SK-N-SH treated with all-trans-retinoic acid at 6 μM for 48 hours (cell line): ENCODE results near the gene PIEZO1.

Experiments
- ATAC-seq: fragments of 200-7000 bp; cut with Tn5 transposase; 3 replicates; pipeline ENCODE4 v1.9.1; 2020; ENCODE audit warnings: mild to moderate bottlenecking, moderate library complexity
- ARNTL ChIP-seq: fragments of 450-650 bp; formaldehyde crosslinking; IDR thresholded peaks from 2 replicates; pipeline ENCODE4 v1.5.0; 2020; ENCODE audit warnings: low read depth, mild to moderate bottlenecking, moderate library complexity, borderline replicate concordance
- BACH2 ChIP-seq: fragments of 250-450 bp; sonication (Bioruptor Pico); IDR thresholded peaks from 2 replicates; pipeline ENCODE4 v1.9.0; 2021; ENCODE audit warnings: mild to moderate bottlenecking, borderline replicate concordance
- CSDC2 ChIP-seq: fragments of 250-450 bp; sonication (Bioruptor Pico); IDR thresholded peaks from 2 replicates; pipeline ENCODE4 v1.5.0; 2020; ENCODE audit warnings: mild to moderate bottlenecking, moderate library complexity
- ESRRG ChIP-seq: fragments of 250-450 bp; sonication (Bioruptor Pico); IDR thresholded peaks from 2 replicates; pipeline ENCODE4 v1.6.1; 2021; ENCODE audit warnings: mild to moderate bottlenecking
- GLIS3 ChIP-seq: fragments of 250-450 bp; sonication (Bioruptor Pico); IDR thresholded peaks from 2 replicates; pipeline ENCODE4 v1.5.0; 2020; ENCODE audit warnings: mild to moderate bottlenecking, moderate library complexity
- ISL1 ChIP-seq: fragments of 250-450 bp; sonication (Bioruptor Pico); IDR thresholded peaks from 2 replicates; pipeline ENCODE4 v2.1.2; 2022; ENCODE audit warnings: mild to moderate bottlenecking, moderate library complexity
- OSR1 ChIP-seq: fragments of 250-450 bp; sonication (Bioruptor Pico); IDR thresholded peaks from 2 replicates; pipeline ENCODE4 v1.8.0; 2022; ENCODE audit warnings: moderate library complexity, mild to moderate bottlenecking, inconsistent platforms
- PPARA ChIP-seq: fragments of 250-450 bp; sonication (Bioruptor Pico); IDR thresholded peaks from 2 replicates; pipeline ENCODE4 v1.5.0; 2020; ENCODE audit warnings: mild to moderate bottlenecking, borderline replicate concordance
- RARB ChIP-seq: fragments of 250-450 bp; sonication (Bioruptor Pico); IDR thresholded peaks from 2 replicates; pipeline ENCODE4 v1.8.0; 2021; ENCODE audit warnings: mild to moderate bottlenecking, moderate library complexity
- SNAI2 ChIP-seq: fragments of 250-450 bp; sonication (Bioruptor Pico); IDR thresholded peaks from 2 replicates; pipeline ENCODE4 v1.5.0; 2020; ENCODE audit warnings: mild to moderate bottlenecking, moderate library complexity
- TCF4 ChIP-seq: fragments of 250-450 bp; sonication (Bioruptor Pico); IDR thresholded peaks from 2 replicates; pipeline ENCODE4 v1.8.0; 2021; ENCODE audit warnings: mild to moderate bottlenecking, moderate library complexity, borderline replicate concordance
- TOX ChIP-seq: fragments of 250-450 bp; sonication (Bioruptor Pico); IDR thresholded peaks from 2 replicates; pipeline ENCODE4 v1.8.0; 2021; ENCODE audit warnings: mild to moderate bottlenecking, moderate library complexity, borderline replicate concordance
- ZC3H10 ChIP-seq: fragments of 250-450 bp; sonication (Bioruptor Pico); IDR thresholded peaks from 2 replicates; pipeline ENCODE4 v1.5.1; 2021; ENCODE audit warnings: mild to moderate bottlenecking, moderate library complexity
- ZFP3 ChIP-seq: fragments of 250-450 bp; sonication (Bioruptor Pico); IDR thresholded peaks from 2 replicates; pipeline ENCODE4 v1.5.0; 2020; ENCODE audit warnings: mild to moderate bottlenecking, moderate library complexity
- ZFP30 ChIP-seq: fragments of 450-650 bp; formaldehyde crosslinking; IDR thresholded peaks from 2 replicates; pipeline ENCODE4 v1.5.0; 2022; ENCODE audit warnings: mild to moderate bottlenecking, moderate library complexity
- ZNF565 ChIP-seq: fragments of 450-650 bp; formaldehyde crosslinking; conservative IDR thresholded peaks from 2 replicates; pipeline ENCODE4 v1.5.0; 2020; ENCODE audit warnings: low read depth, mild to moderate bottlenecking, moderate library complexity
- TF ChIP-seq, protein P1 (sequence below): fragments of 250-450 bp; sonication (Bioruptor Pico); IDR thresholded peaks from 2 replicates; pipeline ENCODE4 v1.5.1; 2020; ENCODE audit warnings: low read depth, mild to moderate bottlenecking, moderate library complexity
- TF ChIP-seq, protein P2 (sequence below): fragments of 250-450 bp; sonication (Bioruptor Pico); IDR thresholded peaks from 2 replicates; pipeline ENCODE4 v1.8.0; 2020; ENCODE audit warnings: mild to moderate bottlenecking, moderate library complexity, borderline replicate concordance
- TF ChIP-seq, protein P3 (sequence below): fragments of 250-450 bp; sonication (Bioruptor Pico); IDR thresholded peaks from 2 replicates; pipeline ENCODE4 v1.8.0; 2021; ENCODE audit warnings: low read depth, mild to moderate bottlenecking, moderate library complexity, borderline replicate concordance
- TF ChIP-seq, protein P4 (sequence below): fragments of 250-450 bp; sonication (Bioruptor Pico); IDR thresholded peaks from 2 replicates; pipeline ENCODE4 v1.5.0; 2020; ENCODE audit warnings: mild to moderate bottlenecking, moderate library complexity
- TF ChIP-seq, protein P5 (sequence below): fragments of 250-450 bp; sonication (Bioruptor Pico); IDR thresholded peaks from 2 replicates; pipeline ENCODE4 v1.5.1; 2021; ENCODE audit warnings: mild to moderate bottlenecking, moderate library complexity

The PIEZO1 gene

DNA sequence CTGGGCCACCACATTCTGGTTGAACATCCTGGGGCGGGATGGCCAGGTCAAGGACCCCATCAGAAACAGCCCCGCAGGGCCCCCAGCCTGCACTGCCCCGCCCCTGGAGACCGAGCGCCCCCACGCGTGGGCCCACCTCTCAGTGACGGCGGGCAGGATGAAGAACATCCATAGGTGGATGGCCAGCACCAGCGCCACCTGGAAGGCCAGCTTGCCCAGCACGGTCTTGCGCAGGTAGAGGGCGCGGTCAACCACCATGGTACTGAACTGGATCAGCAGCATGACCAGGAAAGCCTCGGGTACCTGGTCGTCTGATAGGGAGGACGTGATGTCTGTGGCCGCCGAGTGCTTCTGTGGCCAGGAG is 65.1 kb downstream of the PIEZO1 start (continued):
- no peak for TF ChIP-seq ZFP3 (CRISPR knock-in tag)

DNA sequence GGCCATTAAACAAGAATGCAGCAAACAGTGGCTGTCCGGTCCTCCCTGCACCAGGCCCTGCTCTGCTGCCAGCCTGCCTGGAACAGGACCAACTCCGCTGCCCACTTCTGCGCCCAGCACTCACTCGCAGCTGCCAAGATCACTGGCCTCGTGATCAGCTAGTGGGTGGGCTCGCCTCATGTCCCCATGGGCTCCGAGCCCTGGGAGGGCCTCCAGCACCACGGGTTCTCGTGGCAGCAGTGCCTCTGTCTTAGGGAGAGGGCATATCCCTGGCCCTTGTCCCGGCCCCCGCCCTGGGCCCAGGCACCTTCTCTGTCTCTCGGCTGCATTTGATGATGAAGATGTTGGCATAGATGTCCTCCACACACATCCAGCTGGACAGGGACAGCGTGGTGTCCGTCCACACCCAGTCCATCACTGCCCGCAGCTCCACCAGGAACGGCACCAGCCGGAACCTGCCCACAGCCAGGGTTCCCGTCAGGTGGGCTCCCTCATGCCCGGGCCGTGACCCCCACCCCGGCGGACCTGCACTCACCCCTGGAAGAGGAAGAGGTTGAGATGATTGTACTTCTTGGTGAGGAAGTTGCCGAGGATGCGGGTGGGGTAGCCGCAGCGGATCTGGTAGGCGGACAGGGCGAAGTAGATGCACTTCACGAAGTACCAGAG is 65.6 kb downstream of the PIEZO1 start:
- TF ChIP-seq, protein P1, sequence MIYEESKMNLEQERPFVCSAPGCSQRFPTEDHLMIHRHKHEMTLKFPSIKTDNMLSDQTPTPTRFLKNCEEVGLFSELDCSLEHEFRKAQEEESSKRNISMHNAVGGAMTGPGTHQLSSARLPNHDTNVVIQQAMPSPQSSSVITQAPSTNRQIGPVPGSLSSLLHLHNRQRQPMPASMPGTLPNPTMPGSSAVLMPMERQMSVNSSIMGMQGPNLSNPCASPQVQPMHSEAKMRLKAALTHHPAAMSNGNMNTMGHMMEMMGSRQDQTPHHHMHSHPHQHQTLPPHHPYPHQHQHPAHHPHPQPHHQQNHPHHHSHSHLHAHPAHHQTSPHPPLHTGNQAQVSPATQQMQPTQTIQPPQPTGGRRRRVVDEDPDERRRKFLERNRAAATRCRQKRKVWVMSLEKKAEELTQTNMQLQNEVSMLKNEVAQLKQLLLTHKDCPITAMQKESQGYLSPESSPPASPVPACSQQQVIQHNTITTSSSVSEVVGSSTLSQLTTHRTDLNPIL (CRISPR knock-in tag): no peak
- TF ChIP-seq ZNF565 (CRISPR knock-in tag): no peak
- no peak for TF ChIP-seq ZC3H10 (CRISPR knock-in tag)
- TF ChIP-seq ZFP3 (CRISPR knock-in tag): no peak
- TF ChIP-seq SNAI2 (CRISPR knock-in tag): no peak
- no peak for TF ChIP-seq GLIS3
- no peak for TF ChIP-seq ESRRG (CRISPR knock-in tag)
- TF ChIP-seq, all 23 proteins: peak for 0
- ATAC-seq: no peak

DNA sequence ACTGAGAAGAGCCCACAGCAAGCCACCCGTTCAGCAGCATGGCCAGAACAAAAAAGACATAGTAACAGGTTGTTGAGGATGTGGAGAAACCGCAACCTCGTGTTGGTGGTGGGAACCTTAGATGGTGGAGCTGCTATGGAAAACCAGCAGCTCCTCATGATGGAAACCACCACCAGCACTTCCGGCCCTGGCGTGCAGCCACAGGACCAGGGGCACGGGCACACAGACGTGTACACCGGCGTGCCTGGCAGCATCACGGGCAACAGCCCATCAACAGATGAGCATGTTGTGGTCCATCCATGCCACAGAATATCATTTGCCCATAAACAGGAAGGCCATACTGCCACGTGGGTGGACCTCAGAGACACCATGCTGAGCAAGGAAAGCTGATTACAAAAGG is 66.8 kb downstream of the PIEZO1 start:
- no peak for ATAC-seq
- TF ChIP-seq ZNF565 (CRISPR knock-in tag): no peak
- TF ChIP-seq, protein P2, sequence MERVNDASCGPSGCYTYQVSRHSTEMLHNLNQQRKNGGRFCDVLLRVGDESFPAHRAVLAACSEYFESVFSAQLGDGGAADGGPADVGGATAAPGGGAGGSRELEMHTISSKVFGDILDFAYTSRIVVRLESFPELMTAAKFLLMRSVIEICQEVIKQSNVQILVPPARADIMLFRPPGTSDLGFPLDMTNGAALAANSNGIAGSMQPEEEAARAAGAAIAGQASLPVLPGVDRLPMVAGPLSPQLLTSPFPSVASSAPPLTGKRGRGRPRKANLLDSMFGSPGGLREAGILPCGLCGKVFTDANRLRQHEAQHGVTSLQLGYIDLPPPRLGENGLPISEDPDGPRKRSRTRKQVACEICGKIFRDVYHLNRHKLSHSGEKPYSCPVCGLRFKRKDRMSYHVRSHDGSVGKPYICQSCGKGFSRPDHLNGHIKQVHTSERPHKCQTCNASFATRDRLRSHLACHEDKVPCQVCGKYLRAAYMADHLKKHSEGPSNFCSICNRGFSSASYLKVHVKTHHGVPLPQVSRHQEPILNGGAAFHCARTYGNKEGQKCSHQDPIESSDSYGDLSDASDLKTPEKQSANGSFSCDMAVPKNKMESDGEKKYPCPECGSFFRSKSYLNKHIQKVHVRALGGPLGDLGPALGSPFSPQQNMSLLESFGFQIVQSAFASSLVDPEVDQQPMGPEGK: no peak
- TF ChIP-seq, protein P3, sequence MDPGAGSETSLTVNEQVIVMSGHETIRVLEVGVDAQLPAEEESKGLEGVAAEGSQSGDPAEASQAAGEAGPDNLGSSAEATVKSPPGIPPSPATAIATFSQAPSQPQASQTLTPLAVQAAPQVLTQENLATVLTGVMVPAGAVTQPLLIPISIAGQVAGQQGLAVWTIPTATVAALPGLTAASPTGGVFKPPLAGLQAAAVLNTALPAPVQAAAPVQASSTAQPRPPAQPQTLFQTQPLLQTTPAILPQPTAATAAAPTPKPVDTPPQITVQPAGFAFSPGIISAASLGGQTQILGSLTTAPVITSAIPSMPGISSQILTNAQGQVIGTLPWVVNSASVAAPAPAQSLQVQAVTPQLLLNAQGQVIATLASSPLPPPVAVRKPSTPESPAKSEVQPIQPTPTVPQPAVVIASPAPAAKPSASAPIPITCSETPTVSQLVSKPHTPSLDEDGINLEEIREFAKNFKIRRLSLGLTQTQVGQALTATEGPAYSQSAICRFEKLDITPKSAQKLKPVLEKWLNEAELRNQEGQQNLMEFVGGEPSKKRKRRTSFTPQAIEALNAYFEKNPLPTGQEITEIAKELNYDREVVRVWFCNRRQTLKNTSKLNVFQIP (CRISPR knock-in tag): no peak
- no peak for TF ChIP-seq ZC3H10 (CRISPR knock-in tag)
- no peak for TF ChIP-seq ARNTL (CRISPR knock-in tag)
- no peak for TF ChIP-seq ZFP3 (CRISPR knock-in tag)
- TF ChIP-seq OSR1: no peak
- TF ChIP-seq, protein P4, sequence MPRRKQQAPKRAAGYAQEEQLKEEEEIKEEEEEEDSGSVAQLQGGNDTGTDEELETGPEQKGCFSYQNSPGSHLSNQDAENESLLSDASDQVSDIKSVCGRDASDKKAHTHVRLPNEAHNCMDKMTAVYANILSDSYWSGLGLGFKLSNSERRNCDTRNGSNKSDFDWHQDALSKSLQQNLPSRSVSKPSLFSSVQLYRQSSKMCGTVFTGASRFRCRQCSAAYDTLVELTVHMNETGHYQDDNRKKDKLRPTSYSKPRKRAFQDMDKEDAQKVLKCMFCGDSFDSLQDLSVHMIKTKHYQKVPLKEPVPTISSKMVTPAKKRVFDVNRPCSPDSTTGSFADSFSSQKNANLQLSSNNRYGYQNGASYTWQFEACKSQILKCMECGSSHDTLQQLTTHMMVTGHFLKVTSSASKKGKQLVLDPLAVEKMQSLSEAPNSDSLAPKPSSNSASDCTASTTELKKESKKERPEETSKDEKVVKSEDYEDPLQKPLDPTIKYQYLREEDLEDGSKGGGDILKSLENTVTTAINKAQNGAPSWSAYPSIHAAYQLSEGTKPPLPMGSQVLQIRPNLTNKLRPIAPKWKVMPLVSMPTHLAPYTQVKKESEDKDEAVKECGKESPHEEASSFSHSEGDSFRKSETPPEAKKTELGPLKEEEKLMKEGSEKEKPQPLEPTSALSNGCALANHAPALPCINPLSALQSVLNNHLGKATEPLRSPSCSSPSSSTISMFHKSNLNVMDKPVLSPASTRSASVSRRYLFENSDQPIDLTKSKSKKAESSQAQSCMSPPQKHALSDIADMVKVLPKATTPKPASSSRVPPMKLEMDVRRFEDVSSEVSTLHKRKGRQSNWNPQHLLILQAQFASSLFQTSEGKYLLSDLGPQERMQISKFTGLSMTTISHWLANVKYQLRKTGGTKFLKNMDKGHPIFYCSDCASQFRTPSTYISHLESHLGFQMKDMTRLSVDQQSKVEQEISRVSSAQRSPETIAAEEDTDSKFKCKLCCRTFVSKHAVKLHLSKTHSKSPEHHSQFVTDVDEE (CRISPR knock-in tag): no peak
- no peak for TF ChIP-seq RARB (CRISPR knock-in tag)
- TF ChIP-seq ZFP30: no peak
- no peak for TF ChIP-seq CSDC2 (CRISPR knock-in tag)
- no peak for TF ChIP-seq TCF4 (CRISPR knock-in tag)
- no peak for TF ChIP-seq ESRRG (CRISPR knock-in tag)
- TF ChIP-seq, protein P1 (CRISPR knock-in tag): no peak
- TF ChIP-seq, protein P5, sequence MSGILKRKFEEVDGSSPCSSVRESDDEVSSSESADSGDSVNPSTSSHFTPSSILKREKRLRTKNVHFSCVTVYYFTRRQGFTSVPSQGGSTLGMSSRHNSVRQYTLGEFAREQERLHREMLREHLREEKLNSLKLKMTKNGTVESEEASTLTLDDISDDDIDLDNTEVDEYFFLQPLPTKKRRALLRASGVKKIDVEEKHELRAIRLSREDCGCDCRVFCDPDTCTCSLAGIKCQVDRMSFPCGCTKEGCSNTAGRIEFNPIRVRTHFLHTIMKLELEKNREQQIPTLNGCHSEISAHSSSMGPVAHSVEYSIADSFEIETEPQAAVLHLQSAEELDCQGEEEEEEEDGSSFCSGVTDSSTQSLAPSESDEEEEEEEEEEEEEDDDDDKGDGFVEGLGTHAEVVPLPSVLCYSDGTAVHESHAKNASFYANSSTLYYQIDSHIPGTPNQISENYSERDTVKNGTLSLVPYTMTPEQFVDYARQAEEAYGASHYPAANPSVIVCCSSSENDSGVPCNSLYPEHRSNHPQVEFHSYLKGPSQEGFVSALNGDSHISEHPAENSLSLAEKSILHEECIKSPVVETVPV: no peak
- no peak for TF ChIP-seq ISL1
- no peak for TF ChIP-seq BACH2
- no peak for TF ChIP-seq TOX (CRISPR knock-in tag)
- no peak for TF ChIP-seq GLIS3
- no peak for TF ChIP-seq PPARA (CRISPR knock-in tag)
- TF ChIP-seq, all 23 proteins: peak for 0
